Hepatic stellate cell (primary cell): ENCODE measurements around the gene SPP1.

Source experiments
- DNase-seq: peaks from one replicate; pipeline ENCODE4 v3.0.0; 2011; ENCODE audit warnings: low spot score

SPP1 gene

DNA sequence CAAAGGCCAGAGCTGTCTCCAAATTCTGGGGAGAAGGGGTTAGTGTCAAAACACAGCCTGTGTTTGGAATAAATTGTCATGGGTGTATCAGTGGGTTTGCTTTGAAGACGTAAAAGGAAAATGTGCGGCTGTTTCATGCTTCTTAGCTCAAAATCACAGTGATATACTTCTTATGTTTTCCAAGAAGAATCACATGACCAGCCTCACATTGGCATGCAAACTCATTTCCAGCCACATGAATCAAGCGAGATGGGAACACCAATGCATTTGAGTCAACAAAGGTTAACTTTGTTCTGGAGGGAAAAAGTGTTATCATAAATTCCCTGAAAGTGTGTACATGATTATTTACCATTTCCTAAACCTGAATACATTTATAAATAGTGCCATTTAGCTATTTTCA is 19.0 kb upstream of the SPP1 start:
- no peak for DNase-seq

DNA sequence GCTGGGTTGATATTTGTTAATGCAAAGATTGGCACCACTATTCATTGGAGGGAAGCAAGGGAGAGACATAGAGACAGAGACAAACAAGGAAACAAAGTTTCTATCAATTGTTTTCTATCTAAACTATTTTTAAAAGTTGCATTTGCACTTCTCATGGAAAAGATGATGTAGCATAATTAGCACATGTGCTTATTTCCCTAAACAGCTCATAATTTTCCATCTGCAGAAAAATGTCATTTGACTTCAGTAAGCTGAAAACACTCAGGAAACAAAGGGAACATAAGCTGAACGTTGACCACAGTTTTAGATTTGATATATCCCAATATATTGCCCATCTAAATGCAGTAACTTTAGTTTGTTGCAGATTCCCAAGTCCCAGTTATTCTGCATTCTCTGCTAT is 18.5 kb upstream of the SPP1 start:
- no peak for DNase-seq

DNA sequence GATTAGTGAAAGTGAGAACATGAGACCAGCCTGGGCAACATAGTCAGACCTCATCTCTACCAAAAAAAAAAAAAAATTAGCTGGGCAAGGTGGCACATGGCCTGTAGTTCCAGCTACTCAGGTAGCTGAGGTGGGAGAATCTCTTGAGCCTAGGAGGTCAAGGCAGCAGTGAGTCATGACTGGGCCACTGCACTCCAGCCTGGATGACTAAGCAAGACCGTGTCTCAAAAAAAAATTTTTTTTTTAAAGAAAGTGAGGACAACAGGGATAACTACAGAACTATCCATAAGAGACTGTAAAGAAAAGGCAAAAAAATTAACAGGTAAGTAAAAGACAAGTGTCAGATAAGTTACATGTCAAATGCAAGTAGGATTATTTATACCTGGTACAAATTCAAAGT is 13.5 kb upstream of the SPP1 start:
- no peak for DNase-seq

DNA sequence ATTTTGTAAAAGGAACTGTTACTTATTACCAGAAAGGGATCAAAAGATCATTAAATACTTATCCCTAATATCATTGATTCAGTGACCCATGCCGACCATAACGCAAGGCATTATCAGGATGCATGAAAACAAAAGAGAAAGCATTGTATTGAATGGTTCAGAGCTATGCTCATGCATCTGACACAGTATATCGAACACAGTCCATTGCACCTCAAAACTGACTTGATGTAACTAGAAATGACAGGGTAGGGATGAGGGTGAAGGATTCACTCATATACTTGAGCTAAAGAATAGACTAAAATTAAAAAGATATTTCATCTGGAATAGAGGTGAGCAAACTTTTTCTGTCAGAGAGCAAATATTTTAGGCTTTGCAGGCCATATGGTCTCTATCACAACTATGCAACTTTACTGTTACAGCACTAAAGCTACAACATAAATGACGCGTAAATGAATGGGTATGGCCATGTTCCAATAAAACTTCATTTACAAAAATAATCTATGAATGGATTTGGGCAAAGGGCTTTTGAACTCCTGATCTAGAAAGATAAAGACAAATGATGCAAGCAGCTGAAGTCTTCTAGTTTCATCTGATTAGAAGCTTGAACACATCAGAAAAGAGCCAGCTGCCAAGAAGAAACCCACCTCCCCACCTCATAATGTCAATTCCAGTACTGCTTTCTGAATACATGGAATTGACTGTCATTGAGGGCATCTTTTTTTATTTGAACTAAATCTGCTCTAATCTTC is 12.9 kb upstream of the SPP1 start:
- no peak for DNase-seq

DNA sequence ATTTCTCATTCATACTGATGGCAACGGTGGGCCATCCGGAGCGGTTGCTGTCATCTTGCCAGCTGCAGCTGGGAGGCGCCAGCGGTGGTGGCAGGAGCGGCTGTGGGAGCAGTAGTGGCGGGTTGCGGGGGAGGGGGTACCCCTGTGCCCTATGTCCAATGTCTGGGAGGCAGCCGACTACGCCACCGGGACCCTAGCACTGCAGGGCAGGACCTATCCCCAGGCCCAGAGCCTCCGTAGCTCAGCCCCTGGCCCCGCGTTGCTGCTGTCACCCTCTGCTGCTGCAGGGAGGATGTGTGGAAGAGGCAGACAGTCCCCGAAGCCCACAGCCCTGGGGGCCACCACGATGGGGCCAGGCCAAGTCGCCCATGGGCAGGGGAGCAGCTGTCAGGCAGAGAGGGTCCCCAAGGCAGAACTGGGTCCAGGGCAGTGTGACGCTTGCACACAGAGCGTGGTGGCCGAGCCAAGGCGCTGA is 10.0 kb upstream of the SPP1 start:
- DNase-seq = no peak

DNA sequence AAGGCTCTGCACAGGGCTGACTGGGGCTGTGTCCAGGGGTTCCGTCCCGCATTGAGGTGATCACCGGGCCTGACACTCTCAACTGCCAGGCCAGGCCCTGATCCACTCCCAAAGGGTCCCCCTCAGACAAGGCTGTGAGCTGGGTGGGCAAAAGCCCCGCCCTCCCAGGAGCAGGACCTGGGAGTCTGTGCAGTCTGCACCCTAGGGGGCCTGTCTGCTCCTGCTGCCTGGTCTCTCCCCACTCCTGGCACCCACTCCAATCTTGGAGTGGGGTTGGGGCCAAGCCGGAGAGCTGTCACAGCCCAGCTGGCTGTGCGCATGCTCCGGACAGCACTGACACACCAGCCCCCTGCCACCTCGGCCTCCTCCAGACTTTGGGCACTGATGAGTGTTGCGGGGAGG is 9.4 kb upstream of the SPP1 start:
- no peak for DNase-seq

DNA sequence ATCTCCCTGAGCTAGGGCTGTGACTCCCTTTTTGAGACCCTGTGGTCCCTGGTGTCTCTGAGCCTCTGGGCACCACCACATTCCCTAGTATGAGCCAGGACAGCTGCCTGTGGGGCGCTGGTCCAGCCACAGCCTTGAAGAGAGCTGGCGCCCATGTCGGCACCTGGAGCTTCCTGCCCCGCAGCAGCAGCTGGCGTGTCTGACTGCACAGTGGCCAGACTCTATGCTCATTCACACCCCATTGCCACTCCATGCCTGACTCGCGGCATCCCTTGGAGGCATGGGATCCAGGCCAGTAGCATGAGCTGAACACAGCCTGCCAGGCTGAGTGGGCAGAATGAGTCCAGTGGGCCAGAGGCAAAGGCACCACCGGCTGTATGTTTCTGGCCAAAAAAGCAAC is 8.3 kb upstream of the SPP1 start:
- no peak for DNase-seq

DNA sequence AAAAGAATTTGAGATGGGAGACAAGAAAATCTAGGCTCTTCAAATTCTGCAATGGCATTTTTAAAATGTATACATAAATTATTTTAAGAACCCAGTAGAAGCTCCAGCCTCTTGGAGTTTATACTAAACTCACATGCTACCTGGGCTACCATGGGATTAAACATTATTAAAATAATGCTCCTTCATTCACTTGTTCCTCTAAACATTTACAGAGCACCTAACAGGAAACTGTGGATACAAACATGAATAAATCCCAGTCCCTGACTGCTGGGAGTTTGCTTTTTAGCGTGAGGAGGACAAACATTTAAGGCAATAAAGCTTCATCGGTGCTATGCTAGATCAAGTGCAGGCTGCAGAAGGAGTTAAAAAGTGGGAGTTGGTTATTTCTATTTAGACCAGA is 5.4 kb upstream of the SPP1 start:
- DNase-seq = no peak

DNA sequence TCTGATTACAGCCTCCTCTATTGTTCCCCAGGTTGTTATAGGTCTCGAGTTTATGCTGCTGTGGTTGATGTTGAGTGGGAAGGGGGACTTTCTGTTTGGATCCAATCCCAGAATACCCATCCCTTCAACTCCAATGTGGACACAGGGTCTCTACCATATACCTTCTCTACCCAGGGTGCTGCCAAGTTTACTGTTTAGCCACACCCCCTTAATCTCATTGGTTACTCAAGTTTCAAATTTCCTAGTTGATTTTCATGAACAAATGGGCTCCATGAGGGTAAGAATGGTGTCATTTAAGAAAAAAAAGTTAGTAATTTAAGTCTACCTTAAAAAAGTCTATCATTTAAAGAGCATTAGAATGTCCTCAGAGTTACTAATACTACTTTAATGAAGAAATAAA is 3.6 kb upstream of the SPP1 start:
- no peak for DNase-seq

DNA sequence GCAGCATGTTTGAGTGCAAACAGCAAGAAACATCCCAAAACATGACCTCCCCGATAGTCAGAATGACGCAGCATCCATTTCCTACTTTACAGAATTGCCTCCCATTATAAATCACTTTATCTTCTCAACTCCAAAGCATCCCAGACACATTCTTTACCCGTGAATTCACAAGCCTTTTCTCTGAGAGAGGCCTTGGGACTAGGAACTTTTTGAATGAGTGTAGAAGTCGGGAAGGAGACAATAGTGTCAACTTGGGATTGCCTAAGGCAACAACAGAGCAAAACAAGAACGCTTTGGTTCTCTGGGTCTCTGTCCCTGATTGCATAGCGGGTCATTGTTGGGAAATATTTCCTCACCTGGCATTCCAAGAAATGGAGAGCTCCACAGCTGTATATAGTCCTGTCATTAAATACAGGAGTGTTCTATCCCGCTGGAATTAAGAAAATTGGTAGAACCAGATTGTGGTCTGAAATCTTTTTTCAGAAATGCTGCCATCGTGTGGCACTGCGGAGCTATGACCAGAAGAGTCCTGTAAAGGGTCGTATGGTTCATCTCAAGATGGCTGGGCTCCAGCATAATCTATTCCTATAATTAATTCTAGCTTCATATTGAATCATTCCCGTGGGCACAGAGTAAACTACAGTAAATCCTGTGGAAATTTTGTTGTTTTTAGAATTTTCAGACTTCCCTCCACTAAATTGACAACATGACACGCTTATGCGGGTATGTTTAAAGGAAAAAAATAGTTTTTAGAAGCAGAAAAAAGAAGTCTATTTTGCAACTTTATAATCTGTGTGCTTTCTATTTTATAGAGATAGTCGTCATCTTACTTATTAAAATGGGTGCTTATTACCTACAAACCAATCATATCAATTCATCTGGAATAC is 2.0 kb upstream of the SPP1 start:
- DNase-seq = peak; percentile 38

DNA sequence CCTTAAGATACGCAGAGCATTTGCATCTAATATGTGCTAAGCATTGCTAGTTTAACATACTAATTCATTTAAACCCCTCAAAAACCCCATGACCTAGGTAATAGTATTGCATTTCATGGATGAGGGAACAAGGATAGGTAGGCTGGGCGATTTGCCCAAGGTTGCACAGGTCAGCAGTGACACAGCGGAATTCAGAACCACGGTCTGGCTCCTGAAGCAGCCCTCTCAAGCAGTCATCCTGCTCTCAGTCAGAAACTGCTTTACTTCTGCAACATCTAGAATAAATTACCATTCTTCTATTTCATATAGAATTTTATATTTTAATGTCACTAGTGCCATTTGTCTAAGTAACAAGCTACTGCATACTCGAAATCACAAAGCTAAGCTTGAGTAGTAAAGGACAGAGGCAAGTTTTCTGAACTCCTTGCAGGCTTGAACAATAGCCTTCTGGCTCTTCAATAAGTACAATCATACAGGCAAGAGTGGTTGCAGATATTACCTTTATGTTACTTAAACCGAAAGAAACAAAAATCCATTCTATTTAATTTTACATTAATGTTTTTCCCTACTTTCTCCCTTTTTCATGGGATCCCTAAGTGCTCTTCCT is 555 bp upstream of the SPP1 start:
- no peak for DNase-seq

DNA sequence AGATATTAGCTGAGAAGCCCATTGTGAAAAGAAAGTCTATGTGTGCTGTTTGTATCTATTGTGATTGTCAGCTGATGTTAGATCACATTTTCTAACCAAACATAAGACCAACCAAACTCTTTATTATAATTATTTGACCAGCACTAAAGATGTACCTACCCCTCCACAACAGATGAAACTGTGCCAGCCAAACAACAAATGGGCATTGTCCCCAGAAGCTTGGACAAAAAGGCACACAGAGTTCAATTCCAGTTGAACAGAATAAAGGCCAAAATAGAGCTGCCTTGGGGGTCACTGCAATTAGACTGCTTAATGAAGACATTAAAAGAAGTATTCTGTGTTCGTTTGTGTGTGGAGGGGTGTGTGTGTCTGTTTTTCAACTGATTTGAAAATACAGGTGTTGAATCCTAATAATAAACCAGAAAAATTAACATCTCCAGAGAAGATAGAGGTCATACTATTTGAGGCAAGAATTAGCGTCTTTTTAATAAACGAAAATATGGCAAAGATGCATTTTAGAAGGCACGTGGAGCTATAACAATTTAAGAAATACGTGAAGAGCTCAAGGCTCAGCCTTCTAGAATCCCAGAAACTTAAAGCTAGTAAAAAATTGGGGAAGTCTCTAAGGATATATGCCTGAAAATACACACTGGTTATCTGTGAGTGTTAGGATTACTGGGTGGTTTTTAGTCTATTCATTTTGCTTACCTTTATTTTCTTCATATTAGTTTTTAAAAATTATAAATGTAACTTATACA is 2.2 kb downstream of the SPP1 start:
- no peak for DNase-seq

DNA sequence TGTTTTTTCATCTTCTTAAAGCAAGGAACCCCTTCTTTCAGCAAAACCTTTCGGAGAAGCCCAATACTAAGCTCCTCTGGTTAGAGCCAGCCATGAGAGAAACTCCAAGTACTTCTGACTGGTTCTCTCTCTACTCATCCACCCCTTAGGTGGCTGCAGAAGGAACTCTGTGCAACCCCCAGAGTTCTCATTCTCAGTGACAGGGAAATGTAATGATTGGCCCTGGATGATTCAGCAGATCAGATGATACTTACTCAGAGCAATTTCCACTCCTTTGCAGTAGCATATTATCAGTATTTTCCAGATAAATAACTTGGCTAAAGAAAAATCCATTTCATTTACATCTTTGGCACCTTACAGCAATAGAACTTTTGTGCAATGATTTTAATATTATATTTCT is 3.2 kb downstream of the SPP1 start:
- DNase-seq = no peak

DNA sequence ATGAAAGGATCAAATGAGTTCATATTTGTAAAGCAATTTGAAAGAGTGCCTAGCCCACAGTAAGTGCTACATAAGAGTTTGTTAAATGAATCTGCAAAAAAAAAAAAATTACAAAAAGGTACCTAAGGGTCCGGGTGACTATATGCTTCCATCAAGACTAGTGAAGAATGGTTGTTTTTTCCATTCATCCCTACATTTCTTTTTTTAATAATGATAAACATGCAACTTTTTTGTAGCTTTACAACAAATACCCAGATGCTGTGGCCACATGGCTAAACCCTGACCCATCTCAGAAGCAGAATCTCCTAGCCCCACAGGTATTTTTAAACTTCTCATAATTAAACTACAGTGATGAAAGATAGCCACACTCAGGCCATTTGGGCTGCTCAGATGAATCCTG is 4.3 kb downstream of the SPP1 start:
- no peak for DNase-seq

DNA sequence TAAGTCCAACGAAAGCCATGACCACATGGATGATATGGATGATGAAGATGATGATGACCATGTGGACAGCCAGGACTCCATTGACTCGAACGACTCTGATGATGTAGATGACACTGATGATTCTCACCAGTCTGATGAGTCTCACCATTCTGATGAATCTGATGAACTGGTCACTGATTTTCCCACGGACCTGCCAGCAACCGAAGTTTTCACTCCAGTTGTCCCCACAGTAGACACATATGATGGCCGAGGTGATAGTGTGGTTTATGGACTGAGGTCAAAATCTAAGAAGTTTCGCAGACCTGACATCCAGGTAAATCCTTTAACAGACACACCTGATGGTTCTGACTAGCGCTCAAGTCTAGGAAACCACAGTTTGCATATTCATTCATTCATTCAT is 6.0 kb downstream of the SPP1 start:
- DNase-seq = no peak

DNA sequence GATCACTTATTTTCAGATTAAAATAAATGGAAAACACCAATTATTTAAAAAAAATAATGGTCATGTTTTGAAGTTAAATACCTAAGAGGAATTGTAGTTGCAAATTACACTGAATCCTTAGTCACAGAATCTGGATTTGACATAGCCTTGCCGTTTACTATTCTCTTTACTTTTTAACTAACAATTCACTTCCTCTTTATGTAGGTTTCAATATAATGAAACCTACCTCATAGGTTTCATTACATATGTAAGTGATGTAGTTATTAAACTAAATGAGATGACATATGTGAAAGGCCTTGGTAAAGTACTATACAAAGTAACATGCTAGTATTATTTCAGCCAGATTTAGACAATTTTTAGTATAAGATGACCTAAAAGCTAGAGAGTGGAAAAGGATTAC is 6.5 kb downstream of the SPP1 start:
- no peak for DNase-seq

DNA sequence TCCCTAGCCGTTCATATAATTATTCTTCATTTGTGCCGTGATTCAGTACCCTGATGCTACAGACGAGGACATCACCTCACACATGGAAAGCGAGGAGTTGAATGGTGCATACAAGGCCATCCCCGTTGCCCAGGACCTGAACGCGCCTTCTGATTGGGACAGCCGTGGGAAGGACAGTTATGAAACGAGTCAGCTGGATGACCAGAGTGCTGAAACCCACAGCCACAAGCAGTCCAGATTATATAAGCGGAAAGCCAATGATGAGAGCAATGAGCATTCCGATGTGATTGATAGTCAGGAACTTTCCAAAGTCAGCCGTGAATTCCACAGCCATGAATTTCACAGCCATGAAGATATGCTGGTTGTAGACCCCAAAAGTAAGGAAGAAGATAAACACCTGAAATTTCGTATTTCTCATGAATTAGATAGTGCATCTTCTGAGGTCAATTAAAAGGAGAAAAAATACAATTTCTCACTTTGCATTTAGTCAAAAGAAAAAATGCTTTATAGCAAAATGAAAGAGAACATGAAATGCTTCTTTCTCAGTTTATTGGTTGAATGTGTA is 7.0 kb downstream of the SPP1 start:
- no peak for DNase-seq

DNA sequence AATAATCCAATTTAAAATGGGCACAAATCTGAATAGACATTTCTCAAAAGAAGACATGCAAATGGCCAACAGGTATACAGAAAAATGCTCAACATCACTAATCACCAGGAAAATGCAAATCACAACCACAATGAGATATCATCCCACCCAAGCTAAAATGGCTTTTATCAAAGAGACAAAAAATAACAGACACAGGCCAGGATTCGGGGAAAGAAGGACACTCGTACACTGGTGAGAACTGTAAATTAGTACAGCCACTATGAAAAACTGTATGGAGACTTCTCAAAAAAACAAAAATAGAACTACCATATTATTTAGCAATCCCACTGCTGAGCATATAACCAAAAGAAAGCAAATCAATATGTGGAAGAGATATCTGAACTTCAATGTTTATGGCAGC is 8.5 kb downstream of the SPP1 start:
- DNase-seq = no peak

DNA sequence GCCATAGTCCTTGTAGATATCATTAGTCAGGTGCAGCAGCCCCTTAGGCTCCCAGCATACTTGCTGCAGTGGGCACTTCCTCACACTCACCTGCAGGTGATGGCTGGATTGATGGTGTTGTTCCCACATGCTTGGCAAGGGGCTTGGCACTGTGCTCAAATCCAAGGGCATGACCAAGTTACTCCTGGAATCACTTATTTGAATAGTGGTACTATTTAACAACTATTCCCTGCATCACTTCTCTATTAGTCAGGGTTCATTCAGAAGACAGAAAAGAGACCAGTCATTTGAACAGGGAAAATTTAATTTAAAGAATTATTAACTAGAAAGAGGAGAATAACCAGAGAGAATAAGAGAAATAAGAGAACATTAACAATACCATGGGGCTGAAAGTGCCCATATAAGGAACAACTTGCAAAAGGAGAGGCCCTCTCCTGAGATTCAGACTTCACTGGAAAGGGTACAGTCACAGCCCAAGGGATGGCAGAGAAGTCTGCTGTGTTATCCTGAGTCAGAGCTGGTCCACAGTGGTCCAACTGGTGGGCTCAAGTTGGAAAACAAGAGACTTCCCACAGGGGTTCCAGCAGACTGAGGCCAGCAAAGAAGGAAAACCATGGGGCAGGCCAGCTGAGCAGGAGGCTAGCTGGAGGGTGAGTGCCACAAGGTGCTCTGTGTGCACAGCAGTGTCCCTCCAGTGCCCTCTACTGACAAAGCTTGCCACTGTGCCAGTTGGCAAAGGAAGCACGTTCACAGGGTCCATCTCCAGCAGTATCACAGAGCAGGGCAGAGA is 9.8 kb downstream of the SPP1 start:
- DNase-seq = peak; percentile 26

DNA sequence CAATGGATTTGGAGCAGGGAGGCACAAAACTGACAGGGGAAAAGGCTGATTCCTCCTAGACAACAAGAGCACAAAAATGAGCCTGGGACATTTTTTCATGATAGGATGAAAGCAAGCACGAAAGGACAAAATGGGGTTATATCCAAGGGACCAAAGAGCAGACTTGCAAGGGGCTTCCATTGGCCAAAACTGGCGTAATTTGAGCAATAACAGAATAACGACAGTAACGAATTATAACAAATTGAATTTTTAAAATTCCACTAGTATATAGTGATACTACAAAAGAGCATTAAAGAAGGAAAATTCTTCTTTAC is 10.3 kb downstream of the SPP1 start:
- DNase-seq = no peak

DNA sequence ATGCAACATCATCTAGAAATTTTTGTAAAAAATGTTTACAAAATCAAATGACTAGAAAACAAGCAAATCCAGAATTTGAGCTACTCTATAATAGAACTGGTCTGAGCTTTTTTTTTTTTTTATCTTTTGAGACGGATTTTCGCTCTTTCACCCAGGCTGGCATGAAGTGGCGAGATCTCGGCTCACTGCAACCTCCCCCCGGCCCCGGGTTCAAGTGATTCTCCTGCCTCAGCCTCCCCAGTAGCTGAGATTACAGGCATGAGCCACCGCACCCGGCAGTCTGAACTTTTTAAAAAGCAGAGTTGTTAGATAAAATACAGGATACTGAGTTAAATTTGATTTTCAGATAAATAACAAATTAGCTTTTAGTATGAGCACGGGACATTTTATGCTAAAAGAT is 11.0 kb downstream of the SPP1 start:
- DNase-seq = no peak
